ENCODE measurements around the gene ASMTL. TPM values are rescaled to one million over a fixed set of nuclear protein-coding genes. Genes with fewer than 3 reads are reported as not detected.
A peak's percentile ranks its signal among the peaks of the same experiment; 100 is the strongest.

ASMTL gene
- total and polyA plus RNA-seq, 3 experiments from 2014 or later = 26.1 to 47.9 (median 26.5) TPM

- POLR2A ChIA-PET = no interaction called here
- CTCF ChIA-PET = no interaction called here
- Mint-ChIP-seq H3K27ac (peak overlapping the region in 3 of 8 donors; percentile 27 to 68 (median 60)), H3K27me3 (no peaks in the 10 kb centered on the region), H3K4me1 (peaks cover 0 to 3% (median 2%) of the 10 kb centered on the region in 3 donors), H3K36me3 (peaks cover 0 to 9% (median 5%) of the 10 kb centered on the region in 3 donors), H3K9me3 (peaks cover 0 to 6% (median 0%) of the 10 kb centered on the region in 5 donors), H3K4me3 (peak overlapping the region in 1 of 7 donors; percentile 12)
- no peak overlapping the region for H3K27ac ChIP-seq (ENCODE audit: low read depth, low read length)
- H3K27me3 ChIP-seq (ENCODE audit: insufficient read depth, low read length, poor library complexity, severe bottlenecking) = no peaks in the 10 kb centered on the region
- no peak for DNase-seq
- no peaks in the 10 kb centered on the region for H3K9me3 ChIP-seq (ENCODE audit: low read length)
- H3K36me3 ChIP-seq (ENCODE audit: insufficient read depth, low read length) = no peaks in the 10 kb centered on the region
- no peaks in the 10 kb centered on the region for H3K4me1 ChIP-seq (ENCODE audit: insufficient read depth, low read length)
- H3K4me3 ChIP-seq (ENCODE audit: low read length) = no peak overlapping the region
These were observed 98.4 kb downstream of the ASMTL start for GRCh38 chrX:1354036-1355019.

Other genes with a start within 250 kb of the ASMTL start
- gene CRLF2, start 240.3 kb downstream of the ASMTL start, total RNA-seq = under 1 TPM; 0.13 to 0.22 TPM
- gene CRLF2, start 240.3 kb downstream of the ASMTL start, polyA plus RNA-seq = not detected
- gene CSF2RA, start 184.1 kb downstream of the ASMTL start, total RNA-seq = under 1 TPM; 0.42 to 0.47 TPM
- gene CSF2RA, start 184.1 kb downstream of the ASMTL start, polyA plus RNA-seq = not detected
- gene IL3RA, start 116.1 kb downstream of the ASMTL start, total RNA-seq = under 1 TPM; 0.42 to 0.44 TPM
- not detected for gene IL3RA, start 116.1 kb downstream of the ASMTL start, polyA plus RNA-seq
- 100 to 1,000 TPM; 330 to 341 TPM for gene SLC25A6, start 60.8 kb downstream of the ASMTL start, total RNA-seq
- gene SLC25A6, start 60.8 kb downstream of the ASMTL start, polyA plus RNA-seq = 469 TPM
- gene P2RY8, start 84.3 kb upstream of the ASMTL start, total RNA-seq = 10 to 100 TPM; 47.1 to 50.1 TPM
- 302 TPM for gene P2RY8, start 84.3 kb upstream of the ASMTL start, polyA plus RNA-seq
- 10 to 100 TPM; 73.0 to 74.5 TPM for gene AKAP17A, start 138.7 kb upstream of the ASMTL start, total RNA-seq
- gene AKAP17A, start 138.7 kb upstream of the ASMTL start, polyA plus RNA-seq = 52.1 TPM
- gene ASMT, start 162.2 kb upstream of the ASMTL start, total RNA-seq = 1 to 10 TPM; 1.9 to 2.1 TPM
- 0.40 TPM for gene ASMT, start 162.2 kb upstream of the ASMTL start, polyA plus RNA-seq

Data from CD8-positive, alpha-beta memory T cell (primary cell).